Activated CD8-positive, alpha-beta memory T cell treated with anti-CD3 and anti-CD28 coated beads, Interleukin-2, amount 50 U/mL, for 24 hours (primary cell): ENCODE results near the gene CWC27.
A peak's percentile ranks its signal among the peaks of the same experiment; 100 is the strongest.

Source experiments
- DNase-seq: peaks from one replicate; pipeline ENCODE4 v3.0.0-alpha.2; 2020; ENCODE audit errors: extremely low read depth

Gene CWC27

GRCh38 chr5:64768358-64769312 is at the start of gene CWC27, which contains the start of gene SREK1IP1:
TSS of gene CWC27 (plus strand) at chr5:64768930. CDS start at chr5:64769147, 217 bp downstream.
TSS of gene SREK1IP1 (minus strand) at chr5:64768691. CDS start at chr5:64768517, 174 bp downstream.
- peak; percentile 19 for DNase-seq

GRCh38 chr5:64722588-64722987 is 46.1 kb upstream of the CWC27 start:
- DNase-seq: no peak

- DNase-seq: no peak
Measured at GRCh38 chr5:64727150-64727549, 41.6 kb upstream of the CWC27 start.

GRCh38 chr5:64742411-64742810 is 26.3 kb upstream of the CWC27 start:
- DNase-seq: no peak

- DNase-seq: no peak
Measured at GRCh38 chr5:64742821-64743220, 25.9 kb upstream of the CWC27 start.

- DNase-seq: no peak
Measured at GRCh38 chr5:64744914-64745313, 23.8 kb upstream of the CWC27 start.

- DNase-seq: no peak
Measured at GRCh38 chr5:64746446-64746845, 22.3 kb upstream of the CWC27 start.

- DNase-seq: no peak
Measured at GRCh38 chr5:64749385-64749784, 19.3 kb upstream of the CWC27 start.

- DNase-seq: no peak
Measured at GRCh38 chr5:64754066-64754465, 14.7 kb upstream of the CWC27 start.

- no peak for DNase-seq
Measured at GRCh38 chr5:64758901-64759300, 9.8 kb upstream of the CWC27 start.

GRCh38 chr5:64759960-64760660 is 8.6 kb upstream of the CWC27 start:
- DNase-seq: no peak

- no peak for DNase-seq
Measured at GRCh38 chr5:64763948-64764503, 4.7 kb upstream of the CWC27 start.

GRCh38 chr5:64765804-64766504 is 2.8 kb upstream of the CWC27 start:
- DNase-seq: no peak

- no peak for DNase-seq
Measured at GRCh38 chr5:64766941-64767340, 1.8 kb upstream of the CWC27 start.

- no peak for DNase-seq
Measured at GRCh38 chr5:64767959-64768357, 772 bp upstream of the CWC27 start.

GRCh38 chr5:64769855-64770254 is 1.1 kb downstream of the CWC27 start:
- no peak for DNase-seq

GRCh38 chr5:64771736-64772135 is 3.0 kb downstream of the CWC27 start:
- DNase-seq: no peak

GRCh38 chr5:64773533-64773932 is 4.8 kb downstream of the CWC27 start:
- DNase-seq: no peak

- DNase-seq: no peak
Measured at GRCh38 chr5:64775291-64775690, 6.6 kb downstream of the CWC27 start.

GRCh38 chr5:64784451-64785025 is 15.8 kb downstream of the CWC27 start:
- peak; percentile 39 for DNase-seq

GRCh38 chr5:64786372-64786771 is 17.6 kb downstream of the CWC27 start:
- DNase-seq: no peak
